K562 (cell line): ENCODE data around the gene MFSD12. TPM values are rescaled to one million over a fixed set of nuclear protein-coding genes. Genes with fewer than 3 reads are reported as not detected.

Source experiments
- ATAC-seq: fragments of 200-7000 bp; cut with Tn5 transposase; 3 replicates; pipeline ENCODE4 v1.9.1; 2020; ENCODE audit warnings: moderate library complexity
- BruUV-seq: library from RNA; stranded (reverse); fragments of 400-500 nt; replicated peaks from 2 replicates; lab custom pipeline; 2021; lab: Mats Ljungman, UMichigan
- CTCF ChIA-PET: fragments of 300-600 bp; formaldehyde crosslinking; extraction: SDS; loops from one replicate; lab custom pipeline; 2021; ENCODE audit warnings: low intra/inter-chr PET ratio; lab: Yijun Ruan, JAX
- POLR2A ChIA-PET: fragments of 300-600, 350-650 bp; sonication (Branson Sonifier 250); formaldehyde crosslinking; extraction: SDS; loops from one replicate; lab custom pipeline; 2021; ENCODE audit warnings: antibody characterized with exemption, inconsistent platforms; lab: Yijun Ruan, JAX
- DNase-seq, 4 experiments: peaks; one replicate each; pipeline versions ENCODE4 v3.0.0 to v3.0.0-alpha.2; 2011 to 2018; ENCODE audit warnings: low spot score in 3 of 4, mixed read lengths in 3 of 4; ENCODE audit errors: extremely low read depth in 1 of 4
- FAIRE-seq: peaks from 2 replicates; lab custom pipeline; 2011; peaks lifted over from hg19 to GRCh38; lab: Jason Lieb, UNC
- H2AFZ ChIP-seq: 2 replicates; pipeline ENCODE4 v1.6.0; 2011; ENCODE audit warnings: low read depth, low read length, control low read depth, inconsistent platforms
- H3K27ac ChIP-seq: fragments of 200-600 bp; 3 replicates; pipeline ENCODE4 v1.8.0; 2011; ENCODE audit warnings: low read depth, mild to moderate bottlenecking, control low read depth, inconsistent platforms, low read length, moderate library complexity, mixed read lengths; ENCODE audit errors: extremely low read depth
- H3K27me3 ChIP-seq, 2 experiments: fragments of 300-600 bp in 1 of 2; 2 replicates in 1 of 2; 3 replicates in 1 of 2; pipeline versions ENCODE4 v1.6.0 to v1.8.0; 2011; ENCODE audit warnings: inconsistent platforms in 2 of 2, low read length in 2 of 2, mild to moderate bottlenecking in 1 of 2, mixed read lengths in 1 of 2, moderate library complexity in 1 of 2; ENCODE audit not compliant: control insufficient read depth in 2 of 2, insufficient read depth in 2 of 2
- H3K36me3 ChIP-seq: fragments of 300-600 bp; 3 replicates; pipeline ENCODE4 v1.8.0; 2011; ENCODE audit warnings: mild to moderate bottlenecking, low read length, inconsistent platforms; ENCODE audit not compliant: control insufficient read depth, insufficient read depth
- H3K4me1 ChIP-seq, 2 experiments: fragments of 200-600 bp in 1 of 2; replicated peaks in 1 of 2; 2 replicates in 1 of 2; 3 replicates in 1 of 2; pipeline versions ENCODE4 v1.5.1 to v1.8.0; 2011; ENCODE audit warnings: inconsistent platforms in 2 of 2, low read length in 2 of 2, mild to moderate bottlenecking in 1 of 2, mixed read lengths in 1 of 2, moderate library complexity in 1 of 2; ENCODE audit not compliant: control insufficient read depth in 2 of 2, insufficient read depth in 2 of 2
- H3K4me2 ChIP-seq: 2 replicates; pipeline ENCODE4 v1.6.1; 2011; ENCODE audit warnings: low read length, control low read depth, inconsistent platforms, mixed read lengths; ENCODE audit not compliant: insufficient read depth
- H3K4me3 ChIP-seq: fragments of 200-600 bp; sonication (generic), shearing (Covaris generic); 2 replicates; pipeline ENCODE4 v1.5.1; 2016; ENCODE audit warnings: control low read depth, inconsistent platforms
- H3K79me2 ChIP-seq: fragments of 200-600 bp; 3 replicates; pipeline ENCODE4 v1.8.0; 2011; ENCODE audit warnings: low read length, inconsistent platforms; ENCODE audit not compliant: control insufficient read depth, insufficient read depth
- H3K9ac ChIP-seq, 2 experiments: 2 replicates each; pipeline versions ENCODE4 v1.6.0 to v1.6.1; 2011; ENCODE audit warnings: low read depth in 2 of 2, low read length in 2 of 2, control low read depth in 1 of 2, inconsistent platforms in 1 of 2, mild to moderate bottlenecking in 1 of 2, mixed read lengths in 1 of 2; ENCODE audit not compliant: insufficient read depth in 1 of 2
- H3K9me1 ChIP-seq: one replicate; pipeline ENCODE4 v1.6.0; 2011; ENCODE audit warnings: inconsistent platforms, mild to moderate bottlenecking, low read length, moderate library complexity; ENCODE audit not compliant: control insufficient read depth, insufficient read depth
- H3K9me3 ChIP-seq: replicated peaks from 2 replicates; pipeline ENCODE4 v1.5.1; 2011; ENCODE audit warnings: low read depth, low read length, inconsistent platforms; ENCODE audit not compliant: control insufficient read depth, insufficient read depth
- H4K20me1 ChIP-seq: replicated peaks from 2 replicates; pipeline ENCODE4 v1.6.1; 2011; ENCODE audit warnings: low read length, inconsistent platforms, mixed read lengths; ENCODE audit not compliant: control insufficient read depth, insufficient read depth
- CHCHD3 ChIP-seq: fragments of 250-450 bp; sonication (Bioruptor Pico); IDR thresholded peaks from 2 replicates; pipeline ENCODE4 v2.1.2; 2022; ENCODE audit warnings: mild to moderate bottlenecking
- HBP1 ChIP-seq: fragments of 450-650 bp; formaldehyde crosslinking; IDR thresholded peaks from 2 replicates; pipeline ENCODE4 v1.4.0; 2022; ENCODE audit warnings: missing genetic modification characterization
- JUNB ChIP-seq: fragments of 450-650 bp; formaldehyde crosslinking; conservative IDR thresholded peaks from 2 replicates; pipeline ENCODE4 v1.4.0; 2020; ENCODE audit warnings: mild to moderate bottlenecking
- MCM2 ChIP-seq: fragments of 450-650 bp; IDR thresholded peaks from 2 replicates; pipeline ENCODE4 v1.6.1; 2017; ENCODE audit warnings: low read depth, mild to moderate bottlenecking
- MYBL2 ChIP-seq, 2 experiments: fragments of 450-650 bp in 1 of 2; sonication (generic) in 1 of 2; formaldehyde crosslinking in 1 of 2; IDR thresholded peaks; 2 replicates each; pipeline versions ENCODE4 v1.6.1 to v1.8.1; 2017 to 2022; ENCODE audit warnings: borderline replicate concordance in 1 of 2, inconsistent platforms in 1 of 2, low read depth in 1 of 2, mild to moderate bottlenecking in 1 of 2, missing genetic modification reagents in 1 of 2, moderate library complexity in 1 of 2
- NONO ChIP-seq, 2 experiments: fragments of 200-400 bp in 1 of 2; fragments of 450-650 bp in 1 of 2; formaldehyde crosslinking in 1 of 2; IDR thresholded peaks; 2 replicates each; pipeline ENCODE4 v1.6.1; 2017; ENCODE audit warnings: low read depth in 2 of 2, mild to moderate bottlenecking in 2 of 2, moderate library complexity in 2 of 2, low read length in 1 of 2
- RBFOX2 ChIP-seq: fragments of 200-400 bp; formaldehyde crosslinking; IDR thresholded peaks from 2 replicates; pipeline ENCODE4 v1.6.1; 2017; ENCODE audit warnings: low read depth, mild to moderate bottlenecking, low read length, moderate library complexity
- ZNF24 ChIP-seq: fragments of 450-650 bp; IDR thresholded peaks from 2 replicates; pipeline ENCODE4 v1.6.1; 2016
- ZNF395 ChIP-seq: fragments of 200-800 bp; sonication (Bioruptor generic); IDR thresholded peaks from 2 replicates; pipeline ENCODE4 v1.6.1; 2017; ENCODE audit warnings: missing genetic modification characterization, missing compliant biosample characterization
- ZNF398 ChIP-seq: fragments of 250-450 bp; sonication (Bioruptor Pico); IDR thresholded peaks from 2 replicates; pipeline ENCODE4 v1.8.0; 2021; ENCODE audit warnings: moderate library complexity, mild to moderate bottlenecking, inconsistent platforms
- ZNF76 ChIP-seq: fragments of 250-450 bp; sonication (Bioruptor Pico); IDR thresholded peaks from 2 replicates; pipeline ENCODE4 v1.4.0; 2020; ENCODE audit warnings: mild to moderate bottlenecking, moderate library complexity, borderline replicate concordance
- WGBS: fragments of 100-300 bp; shearing (Covaris generic); methylation state at CpG from one replicate; pipeline ENCODE4 v1.1.6; 2016; ENCODE audit warnings: low coverage, mixed read lengths; ENCODE audit not compliant: insufficient coverage; ENCODE audit errors: missing lambda C conversion rate; 5-methylcytosine and 5-hydroxymethylcytosine counted together
- in situ Hi-C: fragments of 300-500 bp; cut with MboI; formaldehyde crosslinking; loops from 4 replicates; pipeline ENCODE4 v1.15.0; 2018; ENCODE audit warnings: inconsistent platforms, mixed read lengths
- intact Hi-C: fragments of 100-400 bp; cut with micrococcal nuclease; formaldehyde crosslinking; loops from 2 replicates; pipeline ENCODE4 v1.14.2; 2022
- polyA plus RNA-seq, 8 experiments: library from polyadenylated mRNA; depleted of rRNA in 4 of 8; stranded (reverse) in 5 of 8; unstranded in 3 of 8; fragments of >200 nt; fragmentation: Nextera tagmentation in 2 of 8; fragmentation: Illumina TruSeq in 1 of 8; extraction: Ambion mirVana in 2 of 8; extraction: Trizol in 1 of 8; gene quantifications; 2 replicates each; pipeline versions ENCODE4 v1.2.1 to v1.2.3, GENCODE V29; 2011 to 2014; ENCODE audit warnings: inconsistent platforms in 1 of 8, missing spikeins in 1 of 8
- total RNA-seq, 7 experiments: library from RNA; depleted of rRNA in 6 of 7; stranded (reverse); fragments of >200 nt in 6 of 7; fragmentation: Illumina TruSeq in 2 of 7; extraction: Trizol in 2 of 7; gene quantifications; 2 replicates each; pipeline versions ENCODE4 v1.2.1 to v1.2.3, GENCODE V29; 2011 to 2021; ENCODE audit warnings: low replicate concordance in 1 of 7

MFSD12 gene
- total and polyA plus RNA-seq, 9 of the 15 experiments (the other 6 are each of a cell fraction or from before 2014, with no cell fraction given) = 0.69 to 112 (median 31.8) TPM

GRCh38 chr19:3565139-3565538 lies 7.8 kb upstream of the MFSD12 start (continued):
- TF ChIP-seq HBP1 (CRISPR knock-in tag) (no peak), RBFOX2 (0 out of 2 replicates have a peak, but pooled peaks have one; percentile 17), JUNB (CRISPR knock-in tag) (no peak), MYBL2 (IDR thresholded peaks at IDR 0.05; ENCODE audit: low read depth) (no peak), MYBL2 (CRISPR knock-in tag; IDR thresholded peaks at IDR 0.05; ENCODE audit: borderline replicate concordance) (no peak)

- no peak for FAIRE-seq
- H3K4me2 ChIP-seq = no peak overlapping the region
- in situ Hi-C loops (no loop called here), intact Hi-C loops (no loop called here)
- H3K9me1 ChIP-seq = no peaks in the 10 kb centered on the region
- H3K4me3 ChIP-seq = no peak overlapping the region
- ATAC-seq = no peak
- WGBS = 79% methylated on average over 13 of the region's 17 CpGs
- H3K36me3 ChIP-seq = no peaks in the 10 kb centered on the region
- no peaks in the 10 kb centered on the region for H3K9me3 ChIP-seq
- no peaks in the 10 kb centered on the region for H3K27me3 ChIP-seq
- ChIA-PET CTCF (no interaction called here), POLR2A (no interaction called here)
- no peak for DNase-seq
- no TSS peak for BruUV-seq
- no peaks in the 10 kb centered on the region for H4K20me1 ChIP-seq
- H3K9ac ChIP-seq = peak overlapping the region in 1 of 2 experiments; percentile 55; a peak in 1 of 4 replicates
- H3K27ac ChIP-seq = no peak overlapping the region
- no peaks in the 10 kb centered on the region for H3K79me2 ChIP-seq
- no peak overlapping the region for H2AFZ ChIP-seq
- peaks cover 15 to 59% of the 10 kb centered on the region in 2 experiments; a peak in 4 of 5 replicates for H3K4me1 ChIP-seq
- TF ChIP-seq ZNF398 = no peak
- no peak for TF ChIP-seq ZNF395 (CRISPR knock-in tag)
- TF ChIP-seq CHCHD3 (CRISPR knock-in tag) = no peak
- TF ChIP-seq ZNF24 = no peak
- no peak for TF ChIP-seq MCM2
- TF ChIP-seq ZNF76 (CRISPR knock-in tag) = no peak
- no peak for TF ChIP-seq NONO (IDR thresholded peaks at IDR 0.05; ENCODE audit: low read depth in 2 of 2, low read length in 1 of 2)
Observed at GRCh38 chr19:3563709-3564524, 6.5 kb upstream of the MFSD12 start.
